HCT116 (cell line): Measurements from ENCODE around the gene DOCK3. TPM values are rescaled to one million over a fixed set of nuclear protein-coding genes. Genes with fewer than 3 reads are reported as not detected.

ENCODE experiments used
- ATAC-seq: fragments of 200-7000 bp; cut with Tn5 transposase; 2 replicates; pipeline ENCODE4 v1.9.1; 2020; ENCODE audit warnings: mild to moderate bottlenecking, moderate library complexity
- BruUV-seq: library from RNA; stranded (reverse); fragments of 400-500 nt; replicated peaks from 2 replicates; lab custom pipeline; 2021; lab: Mats Ljungman, UMichigan
- CTCF ChIA-PET: fragments of 300-600 bp; sonication (Branson Sonifier 250); formaldehyde crosslinking; loops from one replicate; lab custom pipeline; 2021; ENCODE audit warnings: antibody characterized with exemption; lab: Charles Lee
- POLR2A ChIA-PET: fragments of 300-600, 350-600 bp; sonication (Branson Sonifier 250); formaldehyde crosslinking; loops from one replicate; lab custom pipeline; 2021; ENCODE audit warnings: antibody characterized with exemption; lab: Charles Lee
- RAD21 ChIA-PET, 2 experiments: fragments of 300-600 bp; sonication (Branson Sonifier 250); formaldehyde crosslinking; loops; one replicate each; lab custom pipeline; 2023; ENCODE audit warnings: low total read pairs in 2 of 2; ENCODE audit not compliant: uncharacterized antibody in 2 of 2, unreplicated experiment in 2 of 2, low non-redundant PET in 1 of 2; lab: Charles Lee
- DNase-seq: peaks from one replicate; pipeline ENCODE4 v3.0.0-alpha.2; 2010; ENCODE audit warnings: low read depth, low spot score
- H2AFZ ChIP-seq: fragments of 200-600 bp; shearing (Covaris generic), sonication (generic); 2 replicates; pipeline ENCODE4 v1.6.1; 2017; ENCODE audit warnings: low read depth, mixed run types, mixed read lengths, antibody characterized with exemption, low read length; ENCODE audit not compliant: poor library complexity, severe bottlenecking
- H3K27ac ChIP-seq: 2 replicates; pipeline ENCODE4 v1.5.1; 2012; ENCODE audit warnings: low read depth, low read length
- H3K27me3 ChIP-seq: fragments of 200-600 bp; sonication (generic); 2 replicates; pipeline ENCODE4 v1.6.1; 2016; ENCODE audit warnings: mixed run types, low read length, mixed read lengths; ENCODE audit not compliant: insufficient read depth
- H3K36me3 ChIP-seq, 2 experiments: fragments of 200-500 bp in 1 of 2; fragments of 200-600 bp in 1 of 2; sonication (Bioruptor generic) in 1 of 2; sonication (generic) in 1 of 2; 2 replicates each; pipeline versions ENCODE4 v1.5.1 to v1.6.1; 2014 to 2016; ENCODE audit warnings: low read length in 2 of 2, inconsistent platforms in 1 of 2, mixed read lengths in 1 of 2, mixed run types in 1 of 2; ENCODE audit not compliant: insufficient read depth in 2 of 2, control insufficient read depth in 1 of 2
- H3K4me1 ChIP-seq, 2 experiments: fragments of 200-600 bp in 1 of 2; sonication (generic) in 1 of 2; 2 replicates each; pipeline versions ENCODE4 v1.5.1 to v1.6.1; 2012 to 2017; ENCODE audit warnings: low read length in 2 of 2, inconsistent platforms in 1 of 2, mild to moderate bottlenecking in 1 of 2, mixed read lengths in 1 of 2, mixed run types in 1 of 2, moderate library complexity in 1 of 2; ENCODE audit not compliant: insufficient read depth in 2 of 2, control insufficient read depth in 1 of 2
- H3K4me2 ChIP-seq: fragments of 200-600 bp; sonication (generic); 2 replicates; pipeline ENCODE4 v1.6.1; 2017; ENCODE audit warnings: mixed run types, low read length, mixed read lengths
- H3K4me3 ChIP-seq, 2 experiments: fragments of 200-600 bp in 1 of 2; sonication (generic) in 1 of 2; replicated peaks in 1 of 2; 2 replicates each; pipeline ENCODE4 v1.5.1; 2011 to 2016; ENCODE audit warnings: low read length in 2 of 2, control low read depth in 1 of 2, low read depth in 1 of 2, mild to moderate bottlenecking in 1 of 2, mixed read lengths in 1 of 2, mixed run types in 1 of 2
- H3K79me2 ChIP-seq: fragments of 200-600 bp; sonication (generic); 2 replicates; pipeline ENCODE4 v1.6.1; 2017; ENCODE audit warnings: mild to moderate bottlenecking, mixed run types, low read length, moderate library complexity, mixed read lengths; ENCODE audit not compliant: insufficient read depth
- H3K9ac ChIP-seq: fragments of 200-600 bp; sonication (generic); 2 replicates; pipeline ENCODE4 v1.6.1; 2016; ENCODE audit warnings: low read length, mixed read lengths
- H3K9me2 ChIP-seq: fragments of 200-600 bp; sonication (generic), shearing (Covaris generic); 2 replicates; pipeline ENCODE4 v1.6.1; 2017; ENCODE audit warnings: mixed run types, mild to moderate bottlenecking, moderate library complexity; ENCODE audit not compliant: insufficient read depth
- H3K9me3 ChIP-seq, 2 experiments: fragments of 200-500 bp in 1 of 2; fragments of 200-600 bp in 1 of 2; sonication (Bioruptor generic) in 1 of 2; sonication (generic) in 1 of 2; 2 replicates each; pipeline ENCODE4 v1.6.1; 2014 to 2017; ENCODE audit warnings: low read length in 2 of 2, mixed read lengths in 2 of 2, inconsistent platforms in 1 of 2, low read depth in 1 of 2, mild to moderate bottlenecking in 1 of 2, mixed run types in 1 of 2, moderate library complexity in 1 of 2; ENCODE audit not compliant: control insufficient read depth in 1 of 2, insufficient read depth in 1 of 2
- H4K20me1 ChIP-seq: fragments of 200-600 bp; sonication (generic), shearing (Covaris generic); 2 replicates; pipeline ENCODE4 v1.6.1; 2017; ENCODE audit warnings: mixed run types, mild to moderate bottlenecking, moderate library complexity; ENCODE audit not compliant: insufficient read depth
- CBX3 ChIP-seq: IDR thresholded peaks from 2 replicates; pipeline ENCODE4 v1.6.1; 2012; ENCODE audit warnings: low read depth
- CTCF ChIP-seq, 3 experiments: fragments of 200-600 bp in 1 of 3; sonication (generic) in 1 of 3; IDR thresholded peaks in 2 of 3; conservative IDR thresholded peaks in 1 of 3; 2 replicates each; pipeline ENCODE4 v1.5.1; 2012 to 2017; ENCODE audit warnings: low read depth in 2 of 3, low read length in 2 of 3, antibody characterized with exemption in 1 of 3, borderline replicate concordance in 1 of 3, control low read depth in 1 of 3, mild to moderate bottlenecking in 1 of 3, mixed read lengths in 1 of 3, mixed run types in 1 of 3, moderate library complexity in 1 of 3; ENCODE audit not compliant: insufficient read depth in 1 of 3
- EZH2phosphoT487 ChIP-seq: fragments of 200-600 bp; IDR thresholded peaks from 2 replicates; pipeline ENCODE4 v1.6.1; 2018; ENCODE audit warnings: antibody characterized with exemption, borderline replicate concordance
- JUND ChIP-seq: IDR thresholded peaks from 2 replicates; pipeline ENCODE4 v1.6.1; 2012
- MAX ChIP-seq: IDR thresholded peaks from 2 replicates; pipeline ENCODE4 v1.6.1; 2012
- SP1 ChIP-seq: IDR thresholded peaks from 2 replicates; pipeline ENCODE4 v1.6.1; 2012; ENCODE audit warnings: low read depth
- TCF7L2 ChIP-seq: IDR thresholded peaks from 2 replicates; pipeline ENCODE4 v1.7.0; 2011; ENCODE audit warnings: borderline replicate concordance, inconsistent platforms; ENCODE audit not compliant: insufficient read depth, insufficient read length; ENCODE audit errors: extremely low read depth
- intact Hi-C: fragments of 100-400 bp; cut with micrococcal nuclease; formaldehyde crosslinking; loops from 2 replicates; pipeline ENCODE4 v1.10.0; 2022
- total RNA-seq: library from RNA; stranded (reverse); gene quantifications from one replicate; pipeline ENCODE4 v1.2.1, GENCODE V29; 2021; ENCODE audit not compliant: unreplicated experiment

DOCK3 gene
- total RNA-seq, 1 experiment from 2014 or later: 4.2 TPM

- ChIA-PET POLR2A (no interaction called here), RAD21 (no interaction called here), CTCF (no interaction called here)
- Histone ChIP-seq H3K27ac (no peak overlapping the region), H3K36me3 (no peaks in the 10 kb centered on the region), H3K79me2 (peaks cover 15% of the 10 kb centered on the region), H3K27me3 (no peaks in the 10 kb centered on the region), H2AFZ (no peak overlapping the region), H3K9ac (no peak overlapping the region), H3K9me2 (no peaks in the 10 kb centered on the region), H3K4me3 (no peak overlapping the region), H3K9me3 (no peaks in the 10 kb centered on the region), H3K4me1 (peaks cover 0 to 9% of the 10 kb centered on the region in 2 experiments; a peak in 2 of 4 replicates), H4K20me1 (no peaks in the 10 kb centered on the region), H3K4me2 (no peak overlapping the region)
- ATAC-seq (no peak), DNase-seq (no peak)
- intact Hi-C loops: loop anchor here (10.0 kb wide), 1 partner anchor 1025 kb away; the partner anchor contains the start of genes CYB561D2, NPRL2 and TMEM115
- no TSS peak for BruUV-seq
- TF ChIP-seq JUND: no peak
- TF ChIP-seq CTCF (IDR thresholded peaks at IDR 0.05 in 2 of 3, conservative IDR thresholded peaks at IDR 0.05 in 1 of 3; ENCODE audit: borderline replicate concordance in 1 of 3, insufficient read depth in 1 of 3, low read depth in 2 of 3, low read length in 2 of 3): no peak
- TF ChIP-seq EZH2phosphoT487: no peak
- no peak for TF ChIP-seq TCF7L2
- TF ChIP-seq MAX: no peak
- TF ChIP-seq SP1: no peak
- no peak for TF ChIP-seq CBX3
Observed at GRCh38 chr3:51379746-51380455, 705.2 kb downstream of the DOCK3 start.
